DOHH2 (cell line): Measurements from ENCODE around the gene AJAP1.
A peak's percentile ranks its signal among the peaks of the same experiment; 100 is the strongest.

Source experiments
- H3F3A ChIP-seq: fragments of 200-600 bp; sonication (generic), shearing (Covaris generic); 2 replicates; pipeline ENCODE4 v1.6.0; 2016; ENCODE audit warnings: antibody characterized with exemption, mild to moderate bottlenecking; ENCODE audit not compliant: control insufficient read depth, insufficient read depth
- H3K27ac ChIP-seq: fragments of 200-600 bp; sonication (generic); 2 replicates; pipeline ENCODE4 v1.5.1; 2014; ENCODE audit warnings: low read depth, mild to moderate bottlenecking, low read length, moderate library complexity
- H3K27me3 ChIP-seq: fragments of 200-600 bp; sonication (generic); 2 replicates; pipeline ENCODE4 v1.6.1; 2014; ENCODE audit warnings: mild to moderate bottlenecking, low read length, mixed read lengths; ENCODE audit not compliant: control insufficient read depth
- H3K36me3 ChIP-seq: fragments of 200-600 bp; sonication (generic); 2 replicates; pipeline ENCODE4 v1.6.1; 2014; ENCODE audit warnings: mild to moderate bottlenecking, low read length, moderate library complexity, mixed read lengths; ENCODE audit not compliant: control insufficient read depth
- H3K4me1 ChIP-seq: fragments of 200-600 bp; sonication (generic); 2 replicates; pipeline ENCODE4 v1.6.1; 2014; ENCODE audit warnings: mild to moderate bottlenecking, low read length, mixed read lengths; ENCODE audit not compliant: control insufficient read depth
- H3K4me2 ChIP-seq: fragments of 200-600 bp; sonication (generic); 2 replicates; pipeline ENCODE4 v1.6.0; 2014; ENCODE audit warnings: mild to moderate bottlenecking, low read length, moderate library complexity
- H3K4me3 ChIP-seq: fragments of 200-600 bp; sonication (generic); 2 replicates; pipeline ENCODE4 v1.5.1; 2014; ENCODE audit warnings: mild to moderate bottlenecking, low read length, mixed read lengths
- H3K79me2 ChIP-seq: fragments of 200-600 bp; sonication (generic); 2 replicates; pipeline ENCODE4 v1.6.1; 2014; ENCODE audit warnings: mild to moderate bottlenecking, low read length, mixed read lengths; ENCODE audit not compliant: control insufficient read depth
- H3K9me2 ChIP-seq: fragments of 200-600 bp; sonication (generic); replicated peaks from 2 replicates; pipeline ENCODE4 v1.6.1; 2014; ENCODE audit warnings: mild to moderate bottlenecking, low read length, mixed read lengths; ENCODE audit not compliant: control insufficient read depth
- H3K9me3 ChIP-seq: fragments of 200-600 bp; sonication (generic); 2 replicates; pipeline ENCODE4 v1.6.1; 2014; ENCODE audit warnings: antibody characterized with exemption, low read length, mixed read lengths; ENCODE audit not compliant: control insufficient read depth, insufficient read depth
- H4K20me1 ChIP-seq: fragments of 200-600 bp; sonication (generic); 2 replicates; pipeline ENCODE4 v1.6.0; 2014; ENCODE audit warnings: low read depth, mild to moderate bottlenecking, antibody characterized with exemption, low read length, moderate library complexity; ENCODE audit not compliant: control insufficient read depth, insufficient read depth
- EZH2phosphoT487 ChIP-seq: fragments of 200-600 bp; sonication (generic); IDR thresholded peaks from 2 replicates; pipeline ENCODE4 v1.6.1; 2017; ENCODE audit warnings: borderline replicate concordance, mild to moderate bottlenecking, antibody characterized with exemption, low read length, moderate library complexity, mixed read lengths
- TF ChIP-seq, protein P1 (sequence below): fragments of 200-600 bp; sonication (generic); IDR thresholded peaks from one replicate; pipeline ENCODE4 v1.5.1; 2014; ENCODE audit warnings: antibody characterized with exemption, mild to moderate bottlenecking, low read depth, low read length; ENCODE audit not compliant: poor library complexity, severe bottlenecking

The AJAP1 gene

DNA sequence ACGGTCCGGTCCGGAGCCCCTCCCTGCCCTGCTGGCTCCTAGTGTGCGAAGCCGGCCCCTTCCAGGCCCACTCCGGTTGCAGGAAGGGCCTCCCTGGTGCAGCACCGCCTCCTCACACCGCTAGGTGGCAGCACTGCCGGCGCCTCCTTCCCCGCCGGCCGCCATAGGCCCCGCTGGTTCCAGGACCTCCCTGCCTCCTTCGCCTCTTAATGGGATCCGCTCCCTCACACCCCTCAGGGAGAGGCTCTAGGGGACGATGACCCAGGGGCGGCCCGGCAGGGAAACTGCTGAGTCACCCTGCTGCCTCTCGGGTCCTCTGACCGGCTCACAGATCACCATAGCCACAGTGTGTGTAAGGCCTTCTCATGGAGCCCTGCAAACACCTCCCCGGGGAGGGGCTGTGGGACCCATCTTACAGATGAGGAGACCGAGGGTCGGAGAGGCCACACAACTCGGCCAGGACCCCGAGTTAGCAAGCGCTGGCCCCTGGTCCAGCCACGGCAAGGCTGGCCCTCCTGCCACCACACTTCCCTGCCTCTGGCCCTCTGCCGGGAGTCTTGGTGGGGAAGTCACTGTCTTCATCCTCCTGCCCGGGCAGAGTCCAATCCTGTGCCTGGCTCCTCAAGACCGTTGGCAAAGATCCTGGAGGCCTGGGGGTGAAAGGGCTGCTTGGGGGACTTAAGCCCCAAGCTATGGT lies 1.6 kb upstream of the AJAP1 start:
- no peak for TF ChIP-seq EZH2phosphoT487
- TF ChIP-seq, protein P1, sequence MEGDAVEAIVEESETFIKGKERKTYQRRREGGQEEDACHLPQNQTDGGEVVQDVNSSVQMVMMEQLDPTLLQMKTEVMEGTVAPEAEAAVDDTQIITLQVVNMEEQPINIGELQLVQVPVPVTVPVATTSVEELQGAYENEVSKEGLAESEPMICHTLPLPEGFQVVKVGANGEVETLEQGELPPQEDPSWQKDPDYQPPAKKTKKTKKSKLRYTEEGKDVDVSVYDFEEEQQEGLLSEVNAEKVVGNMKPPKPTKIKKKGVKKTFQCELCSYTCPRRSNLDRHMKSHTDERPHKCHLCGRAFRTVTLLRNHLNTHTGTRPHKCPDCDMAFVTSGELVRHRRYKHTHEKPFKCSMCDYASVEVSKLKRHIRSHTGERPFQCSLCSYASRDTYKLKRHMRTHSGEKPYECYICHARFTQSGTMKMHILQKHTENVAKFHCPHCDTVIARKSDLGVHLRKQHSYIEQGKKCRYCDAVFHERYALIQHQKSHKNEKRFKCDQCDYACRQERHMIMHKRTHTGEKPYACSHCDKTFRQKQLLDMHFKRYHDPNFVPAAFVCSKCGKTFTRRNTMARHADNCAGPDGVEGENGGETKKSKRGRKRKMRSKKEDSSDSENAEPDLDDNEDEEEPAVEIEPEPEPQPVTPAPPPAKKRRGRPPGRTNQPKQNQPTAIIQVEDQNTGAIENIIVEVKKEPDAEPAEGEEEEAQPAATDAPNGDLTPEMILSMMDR: peak; percentile 95
- Histone ChIP-seq H3K4me2 (peak overlapping the region; percentile 58), H3K27ac (no peak overlapping the region), H4K20me1 (no peaks in the 10 kb centered on the region), H3K36me3 (no peaks in the 10 kb centered on the region), H3F3A (no peaks in the 10 kb centered on the region), H3K4me1 (peaks cover 21% of the 10 kb centered on the region), H3K9me3 (no peaks in the 10 kb centered on the region), H3K79me2 (no peaks in the 10 kb centered on the region), H3K27me3 (peaks cover 17% of the 10 kb centered on the region), H3K4me3 (peak overlapping the region; percentile 40; the same call in 1 of the 2 replicates), H3K9me2 (no peaks in the 10 kb centered on the region)

DNA sequence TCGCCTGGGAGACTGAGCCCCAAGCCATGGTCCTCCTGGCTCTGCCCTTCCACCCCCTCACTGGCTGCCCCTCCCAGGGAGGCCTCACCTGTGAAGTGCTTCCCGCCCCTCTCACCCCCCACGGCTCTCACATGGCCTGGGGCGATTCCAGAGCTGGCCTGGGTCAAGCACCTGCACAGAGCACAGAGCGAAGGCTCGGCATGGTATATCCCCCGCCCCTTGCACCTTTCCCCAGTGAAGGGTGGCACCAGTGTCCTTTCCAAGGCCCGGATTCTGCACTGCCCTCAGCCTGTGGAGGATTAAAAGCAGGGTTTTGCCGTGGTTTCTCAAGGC lies 1.1 kb upstream of the AJAP1 start:
- peaks cover 21% of the 10 kb centered on the region for H3K4me1 ChIP-seq

DNA sequence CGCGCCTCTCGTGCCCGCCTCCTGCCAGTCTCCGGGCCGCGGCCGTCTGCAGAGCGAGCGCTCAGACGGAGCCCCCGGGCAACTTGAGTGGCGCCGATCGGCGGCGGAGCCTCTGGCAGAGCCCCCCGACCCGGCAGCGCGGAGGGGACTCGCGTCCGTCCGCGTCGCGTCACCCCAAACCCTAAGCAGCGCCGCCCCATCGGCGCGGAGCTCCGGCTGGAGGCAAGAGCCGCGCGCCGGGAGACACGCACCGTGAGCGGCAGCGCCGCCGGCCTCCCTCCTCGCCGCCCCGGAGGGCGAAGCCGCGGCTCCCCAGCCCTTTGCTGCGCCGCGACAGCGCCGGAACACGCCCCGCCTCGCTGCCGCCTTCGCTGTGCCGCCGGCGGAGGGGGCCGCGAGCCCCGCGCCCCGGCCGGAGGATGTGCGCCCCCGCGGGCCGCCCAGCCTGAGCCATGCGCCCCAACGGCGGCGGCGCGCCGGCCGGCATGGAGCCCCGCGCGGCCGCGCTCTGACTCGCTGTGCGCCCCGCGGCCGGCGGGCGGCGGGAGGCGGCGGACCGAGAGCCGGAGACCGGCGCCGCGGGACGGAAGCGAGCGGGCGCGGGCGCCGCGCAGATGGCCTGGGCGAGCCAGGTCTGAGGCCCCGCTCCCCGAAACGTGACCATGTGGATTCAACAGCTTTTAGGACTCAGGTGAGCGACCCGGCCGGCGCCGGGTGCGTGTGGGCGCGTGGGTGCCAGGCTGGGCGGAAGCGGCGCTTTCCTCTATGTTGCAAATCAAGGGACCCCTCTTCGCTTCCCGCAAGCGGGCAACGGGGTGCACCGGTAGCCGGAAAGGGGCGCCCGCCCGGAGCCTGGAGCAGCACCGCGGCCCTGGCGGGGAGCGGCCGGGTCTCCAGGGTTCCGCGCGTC lies 610 bp downstream of the AJAP1 start:
- no peak overlapping the region for H3K27ac ChIP-seq
- no peaks in the 10 kb centered on the region for H3K9me2 ChIP-seq
- H3K36me3 ChIP-seq: no peaks in the 10 kb centered on the region
- no peak for TF ChIP-seq EZH2phosphoT487
- TF ChIP-seq, protein P1: no peak
- H3K79me2 ChIP-seq: no peaks in the 10 kb centered on the region
- H3K4me3 ChIP-seq: no peak overlapping the region
- no peak overlapping the region for H3K4me2 ChIP-seq
- H3K9me3 ChIP-seq: no peaks in the 10 kb centered on the region
- H3K4me1 ChIP-seq: peaks cover 19% of the 10 kb centered on the region
- H4K20me1 ChIP-seq: no peaks in the 10 kb centered on the region
- H3F3A ChIP-seq: no peaks in the 10 kb centered on the region
- peaks cover 33% of the 10 kb centered on the region for H3K27me3 ChIP-seq

More for the DNA sequence above, 1.1 kb upstream of the AJAP1 start:
- Histone ChIP-seq H3F3A (no peaks in the 10 kb centered on the region), H3K27ac (no peak overlapping the region), H3K9me3 (no peaks in the 10 kb centered on the region), H3K9me2 (no peaks in the 10 kb centered on the region), H4K20me1 (no peaks in the 10 kb centered on the region), H3K27me3 (peaks cover 23% of the 10 kb centered on the region), H3K4me3 (no peak overlapping the region), H3K36me3 (no peaks in the 10 kb centered on the region), H3K79me2 (no peaks in the 10 kb centered on the region), H3K4me2 (no peak overlapping the region)
- no peak for TF ChIP-seq EZH2phosphoT487
- TF ChIP-seq, protein P1: no peak
